IMR-90 (cell line): ENCODE data around the gene CTNNA1.

Experiments
- CEBPB ChIP-seq: IDR thresholded peaks from 2 replicates; pipeline ENCODE4 v1.6.1; 2012; ENCODE audit warnings: low read depth, low read length, improper control_type of control experiment
- FOS ChIP-seq: fragments of 150-350 bp; IDR thresholded peaks from 2 replicates; pipeline ENCODE4 v1.6.1; 2016; ENCODE audit warnings: low read depth, low read length
- MAZ ChIP-seq: IDR thresholded peaks from 2 replicates; pipeline ENCODE4 v1.6.1; 2012; ENCODE audit warnings: low read depth, mild to moderate bottlenecking, low read length, improper control_type of control experiment, moderate library complexity, borderline replicate concordance
- POLR2A ChIP-seq: IDR thresholded peaks from 2 replicates; pipeline ENCODE4 v1.6.1; 2012; ENCODE audit warnings: mild to moderate bottlenecking, low read depth, low read length
- TF ChIP-seq, protein P1 (sequence below): conservative IDR thresholded peaks from 2 replicates; pipeline ENCODE4 v1.5.1; 2012; ENCODE audit warnings: mild to moderate bottlenecking, low read depth, low read length, improper control_type of control experiment
- TF ChIP-seq, protein P2 (sequence below): fragments of 150-350 bp; IDR thresholded peaks from 2 replicates; pipeline ENCODE4 v1.6.1; 2017; ENCODE audit warnings: mild to moderate bottlenecking, antibody characterized with exemption, low read length, low read depth
- TF ChIP-seq, protein P3 (sequence below): fragments of 150-350 bp; IDR thresholded peaks from 2 replicates; pipeline ENCODE4 v1.6.1; 2016; ENCODE audit warnings: low read depth, mild to moderate bottlenecking, low read length, moderate library complexity, borderline replicate concordance

DNA sequence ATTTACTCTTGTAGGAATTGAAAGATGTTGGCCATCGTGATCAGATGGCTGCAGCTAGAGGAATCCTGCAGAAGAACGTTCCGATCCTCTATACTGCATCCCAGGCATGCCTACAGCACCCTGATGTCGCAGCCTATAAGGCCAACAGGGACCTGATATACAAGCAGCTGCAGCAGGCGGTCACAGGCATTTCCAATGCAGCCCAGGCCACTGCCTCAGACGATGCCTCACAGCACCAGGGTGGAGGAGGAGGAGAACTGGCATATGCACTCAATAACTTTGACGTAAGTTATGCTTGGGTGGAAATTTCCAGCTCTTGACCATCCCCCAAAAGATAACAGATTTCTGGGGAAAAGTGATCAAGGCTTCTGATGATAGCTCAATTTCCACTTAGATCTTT lies 71.3 kb downstream of the CTNNA1 start:
- TF ChIP-seq, protein P1, sequence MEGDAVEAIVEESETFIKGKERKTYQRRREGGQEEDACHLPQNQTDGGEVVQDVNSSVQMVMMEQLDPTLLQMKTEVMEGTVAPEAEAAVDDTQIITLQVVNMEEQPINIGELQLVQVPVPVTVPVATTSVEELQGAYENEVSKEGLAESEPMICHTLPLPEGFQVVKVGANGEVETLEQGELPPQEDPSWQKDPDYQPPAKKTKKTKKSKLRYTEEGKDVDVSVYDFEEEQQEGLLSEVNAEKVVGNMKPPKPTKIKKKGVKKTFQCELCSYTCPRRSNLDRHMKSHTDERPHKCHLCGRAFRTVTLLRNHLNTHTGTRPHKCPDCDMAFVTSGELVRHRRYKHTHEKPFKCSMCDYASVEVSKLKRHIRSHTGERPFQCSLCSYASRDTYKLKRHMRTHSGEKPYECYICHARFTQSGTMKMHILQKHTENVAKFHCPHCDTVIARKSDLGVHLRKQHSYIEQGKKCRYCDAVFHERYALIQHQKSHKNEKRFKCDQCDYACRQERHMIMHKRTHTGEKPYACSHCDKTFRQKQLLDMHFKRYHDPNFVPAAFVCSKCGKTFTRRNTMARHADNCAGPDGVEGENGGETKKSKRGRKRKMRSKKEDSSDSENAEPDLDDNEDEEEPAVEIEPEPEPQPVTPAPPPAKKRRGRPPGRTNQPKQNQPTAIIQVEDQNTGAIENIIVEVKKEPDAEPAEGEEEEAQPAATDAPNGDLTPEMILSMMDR = no peak
- TF ChIP-seq POLR2A (no peak), FOS (no peak), CEBPB (no peak), MAZ (no peak)
- TF ChIP-seq, protein P2, sequence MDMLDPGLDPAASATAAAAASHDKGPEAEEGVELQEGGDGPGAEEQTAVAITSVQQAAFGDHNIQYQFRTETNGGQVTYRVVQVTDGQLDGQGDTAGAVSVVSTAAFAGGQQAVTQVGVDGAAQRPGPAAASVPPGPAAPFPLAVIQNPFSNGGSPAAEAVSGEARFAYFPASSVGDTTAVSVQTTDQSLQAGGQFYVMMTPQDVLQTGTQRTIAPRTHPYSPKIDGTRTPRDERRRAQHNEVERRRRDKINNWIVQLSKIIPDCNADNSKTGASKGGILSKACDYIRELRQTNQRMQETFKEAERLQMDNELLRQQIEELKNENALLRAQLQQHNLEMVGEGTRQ = no peak
- TF ChIP-seq, protein P3, sequence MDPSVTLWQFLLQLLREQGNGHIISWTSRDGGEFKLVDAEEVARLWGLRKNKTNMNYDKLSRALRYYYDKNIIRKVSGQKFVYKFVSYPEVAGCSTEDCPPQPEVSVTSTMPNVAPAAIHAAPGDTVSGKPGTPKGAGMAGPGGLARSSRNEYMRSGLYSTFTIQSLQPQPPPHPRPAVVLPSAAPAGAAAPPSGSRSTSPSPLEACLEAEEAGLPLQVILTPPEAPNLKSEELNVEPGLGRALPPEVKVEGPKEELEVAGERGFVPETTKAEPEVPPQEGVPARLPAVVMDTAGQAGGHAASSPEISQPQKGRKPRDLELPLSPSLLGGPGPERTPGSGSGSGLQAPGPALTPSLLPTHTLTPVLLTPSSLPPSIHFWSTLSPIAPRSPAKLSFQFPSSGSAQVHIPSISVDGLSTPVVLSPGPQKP = no peak
